Heart left ventricle (tissue), 13 donors: ENCODE results near the gene GNPAT.

Experiments
- POLR2A ChIP-seq, 2 donors: fragments of 450-650 bp; IDR thresholded peaks; one replicate each; pipeline ENCODE4 v1.6.1; 2017; ENCODE audit warnings: antibody characterized with exemption in 2 of 2, mild to moderate bottlenecking in 2 of 2, moderate library complexity in 2 of 2
- TF ChIP-seq, protein P1 (sequence below), 12 donors: fragments of 200-600 bp; sonication (generic) in 4 of 12; IDR thresholded peaks; one replicate each; pipeline versions ENCODE4 v1.5.0 to v1.8.0; 2018 to 2022; ENCODE audit warnings: antibody characterized with exemption in 12 of 12, mild to moderate bottlenecking in 5 of 12
- donor health status: ischemic (EF 13 %, LVEDD 7.1; RV severe dilation, severe dysfunction).
- donor health status: DM: no; HTN: yes; CAD: no.
- donor health status: DM: no; HTN: no; CAD: no.
- donor health status: ischemic (EF 25% LVEDD 6.9; RV normal size, moderate dysfunction).
- donor health status: ischemic (EF 25% LVEDD 5.7; RV mildly dilated, moderate dysfunction).
- donor health status: ischemic (EF 35%, LVEDD 5.7; RV mildly dilated, moderate dysfunction).
- donor health status: nonischemic (EF 11% LVEDD 7.7; RV severe dilation, severe dysfunction).
- donor health status: DM: yes; HTN: yes; CAD: no.
- donor health status: PGD.
- donor health status: ischemic (EF 29% LVEDD 5.4; RV normal size, mild dysfunction).
- donor health status: nonischemic (EF 23%, LVEDD 6.1; RV moderate dilation, normal function).

DNA sequence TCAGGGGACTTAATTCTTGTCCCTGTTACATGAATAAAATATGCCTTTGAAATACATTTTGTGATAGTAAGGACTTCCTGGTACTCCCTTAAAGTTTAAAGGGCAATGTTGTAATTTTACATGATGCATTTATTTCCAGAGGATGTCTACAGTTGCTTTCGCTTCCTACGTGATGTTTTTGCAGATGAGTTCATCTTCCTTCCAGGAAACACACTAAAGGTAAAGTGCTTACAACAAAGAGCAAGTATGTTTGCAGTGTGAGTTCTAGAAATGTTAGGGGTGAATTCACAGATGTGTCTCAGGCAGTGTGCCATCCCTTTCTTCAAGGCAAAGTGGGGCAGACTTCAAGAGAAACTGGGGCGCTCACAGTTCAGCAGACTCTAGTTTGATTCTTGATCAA, 31.2 kb downstream of the GNPAT start:
- TF ChIP-seq, protein P1, sequence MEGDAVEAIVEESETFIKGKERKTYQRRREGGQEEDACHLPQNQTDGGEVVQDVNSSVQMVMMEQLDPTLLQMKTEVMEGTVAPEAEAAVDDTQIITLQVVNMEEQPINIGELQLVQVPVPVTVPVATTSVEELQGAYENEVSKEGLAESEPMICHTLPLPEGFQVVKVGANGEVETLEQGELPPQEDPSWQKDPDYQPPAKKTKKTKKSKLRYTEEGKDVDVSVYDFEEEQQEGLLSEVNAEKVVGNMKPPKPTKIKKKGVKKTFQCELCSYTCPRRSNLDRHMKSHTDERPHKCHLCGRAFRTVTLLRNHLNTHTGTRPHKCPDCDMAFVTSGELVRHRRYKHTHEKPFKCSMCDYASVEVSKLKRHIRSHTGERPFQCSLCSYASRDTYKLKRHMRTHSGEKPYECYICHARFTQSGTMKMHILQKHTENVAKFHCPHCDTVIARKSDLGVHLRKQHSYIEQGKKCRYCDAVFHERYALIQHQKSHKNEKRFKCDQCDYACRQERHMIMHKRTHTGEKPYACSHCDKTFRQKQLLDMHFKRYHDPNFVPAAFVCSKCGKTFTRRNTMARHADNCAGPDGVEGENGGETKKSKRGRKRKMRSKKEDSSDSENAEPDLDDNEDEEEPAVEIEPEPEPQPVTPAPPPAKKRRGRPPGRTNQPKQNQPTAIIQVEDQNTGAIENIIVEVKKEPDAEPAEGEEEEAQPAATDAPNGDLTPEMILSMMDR (IDR thresholded peaks at IDR 0.05), result no peak
- TF ChIP-seq POLR2A (IDR thresholded peaks at IDR 0.05), result no peak
